MM.1S (cell line): Measurements from ENCODE around the gene IFITM5.

Experiments
- DNase-seq: peaks from one replicate; pipeline ENCODE4 v3.0.0-alpha.2; 2015
- H2AFZ ChIP-seq: fragments of 300-600 bp; sonication (generic); 2 replicates; pipeline ENCODE4 v1.6.0; 2016; ENCODE audit warnings: antibody characterized with exemption, low read length
- H3F3A ChIP-seq: fragments of 300-600 bp; sonication (generic); 2 replicates; pipeline ENCODE4 v1.6.1; 2016; ENCODE audit warnings: mild to moderate bottlenecking, antibody characterized with exemption, low read length, moderate library complexity, mixed read lengths; ENCODE audit not compliant: insufficient read depth
- H3K27ac ChIP-seq: fragments of 300-600 bp; sonication (generic); 2 replicates; pipeline ENCODE4 v1.5.1; 2016; ENCODE audit warnings: mild to moderate bottlenecking, low read length
- H3K27me3 ChIP-seq: fragments of 300-600 bp; sonication (generic); replicated peaks from 2 replicates; pipeline ENCODE4 v1.6.0; 2016; ENCODE audit warnings: low read length; ENCODE audit not compliant: insufficient read depth
- H3K36me3 ChIP-seq: fragments of 300-600 bp; sonication (generic); replicated peaks from 2 replicates; pipeline ENCODE4 v1.6.1; 2016; ENCODE audit warnings: mild to moderate bottlenecking, low read length, mixed read lengths; ENCODE audit not compliant: insufficient read depth
- H3K4me1 ChIP-seq: fragments of 300-600 bp; sonication (generic); 2 replicates; pipeline ENCODE4 v1.6.1; 2016; ENCODE audit warnings: low read length, mixed read lengths
- H3K4me2 ChIP-seq: fragments of 300-600 bp; sonication (generic); 2 replicates; pipeline ENCODE4 v1.6.0; 2016; ENCODE audit warnings: low read depth, low read length
- H3K4me3 ChIP-seq: fragments of 300-600 bp; sonication (generic); 2 replicates; pipeline ENCODE4 v1.5.1; 2016; ENCODE audit warnings: low read length, mixed read lengths
- H3K79me2 ChIP-seq: fragments of 300-600 bp; sonication (generic); 2 replicates; pipeline ENCODE4 v1.6.1; 2016; ENCODE audit warnings: mixed run types, low read length, mixed read lengths
- H3K9ac ChIP-seq: fragments of 300-600 bp; sonication (generic); 2 replicates; pipeline ENCODE4 v1.6.1; 2016; ENCODE audit warnings: low read length, mixed read lengths
- H3K9me2 ChIP-seq: fragments of 300-600 bp; sonication (generic); replicated peaks from 2 replicates; pipeline ENCODE4 v1.6.1; 2016; ENCODE audit warnings: mild to moderate bottlenecking, low read length, mixed read lengths; ENCODE audit not compliant: insufficient read depth
- H3K9me3 ChIP-seq: fragments of 300-600 bp; sonication (generic); replicated peaks from 2 replicates; pipeline ENCODE4 v1.6.1; 2016; ENCODE audit warnings: mild to moderate bottlenecking, low read length, mixed read lengths; ENCODE audit not compliant: insufficient read depth
- H4K20me1 ChIP-seq: fragments of 300-600 bp; sonication (generic); 2 replicates; pipeline ENCODE4 v1.6.1; 2016; ENCODE audit warnings: mild to moderate bottlenecking, low read length, moderate library complexity, mixed read lengths; ENCODE audit not compliant: insufficient read depth
- CTCF ChIP-seq: fragments of 300-600 bp; sonication (generic); IDR thresholded peaks from 2 replicates; pipeline ENCODE4 v1.5.1; 2016; ENCODE audit warnings: antibody characterized with exemption, low read length, mixed read lengths
- EZH2 ChIP-seq: fragments of 300-600 bp; sonication (generic); optimal IDR thresholded peaks from 2 replicates; pipeline ENCODE3; 2017; ENCODE audit warnings: low read depth, mild to moderate bottlenecking, antibody characterized with exemption, low read length, mixed read lengths
- EZH2phosphoT487 ChIP-seq: fragments of 300-600 bp; sonication (generic); IDR thresholded peaks from 2 replicates; pipeline ENCODE4 v1.6.1; 2018; ENCODE audit warnings: antibody characterized with exemption, low read length

IFITM5 gene

DNA sequence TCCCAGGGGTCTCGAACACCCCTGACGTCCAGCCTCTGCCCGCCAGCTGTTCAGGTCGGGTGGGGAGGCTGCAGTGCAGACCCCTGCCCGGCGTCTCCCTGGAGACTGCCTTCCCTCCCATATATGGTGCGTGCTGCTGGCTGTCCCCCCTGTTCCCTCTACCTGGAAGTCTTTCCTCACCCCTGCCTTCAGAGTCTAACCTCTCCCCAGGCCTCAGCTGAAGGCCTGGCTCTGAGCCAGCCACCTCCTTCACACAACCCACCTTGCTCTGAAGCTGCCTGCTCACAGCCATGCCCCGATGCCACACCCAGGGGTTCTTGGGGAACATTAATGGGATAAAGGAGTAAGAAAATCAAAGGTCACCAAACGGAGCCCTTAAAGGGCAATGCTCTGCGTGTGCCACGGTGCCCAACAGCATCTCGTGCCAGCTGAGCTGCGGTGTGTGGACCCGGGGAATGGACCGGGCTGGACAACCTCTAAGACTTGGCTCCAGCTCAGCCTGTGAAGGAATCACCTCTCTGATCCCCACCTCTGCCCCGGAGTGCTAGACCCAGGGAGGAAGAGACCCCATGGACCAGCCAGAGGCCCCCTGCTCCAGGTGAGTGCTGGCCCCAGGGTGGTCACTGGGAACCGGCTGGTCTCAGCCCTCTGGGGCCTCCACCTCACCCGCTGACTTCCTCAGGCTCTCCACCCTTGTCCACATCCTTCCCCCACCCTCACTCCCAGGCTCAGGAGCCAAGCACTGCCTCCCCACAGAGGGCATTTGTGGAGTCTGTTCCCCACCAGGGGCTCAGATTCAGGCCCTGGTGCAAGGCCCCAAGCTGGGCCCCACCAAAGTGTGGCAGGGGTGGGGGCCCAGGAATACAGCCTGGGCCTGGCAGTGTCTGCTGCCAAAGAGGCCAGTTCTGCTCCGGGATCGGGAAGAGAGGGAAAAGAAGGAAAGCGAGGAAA, 21.1 kb downstream of the IFITM5 start, which contains the start of gene NLRP6:
Gene NLRP6 (plus strand): TSS at position 407 of the 951 bp plus-strand sequence. CDS start 163 bp downstream, at position 570.
- Histone ChIP-seq H3K4me3 (no peak within 1 kb of the TSS), H4K20me1 (no peaks in the 10 kb centered on the region), H3K4me1 (no peaks in the 10 kb centered on the region), H3K27me3 (peaks cover 26% of the 10 kb centered on the region), H3K9ac (no peak within 1 kb of the TSS), H3K9me3 (no peaks in the 10 kb centered on the region), H3K4me2 (no peak within 1 kb of the TSS), H3K9me2 (no peaks in the 10 kb centered on the region), H3K36me3 (no peaks in the 10 kb centered on the region), H3K27ac (no peak within 1 kb of the TSS), H3F3A (no peaks in the 10 kb centered on the region), H2AFZ (no peak within 1 kb of the TSS), H3K79me2 (no peaks in the 10 kb centered on the region)
- no peak for DNase-seq
- no peak for TF ChIP-seq EZH2phosphoT487
- TF ChIP-seq CTCF, result no peak
- TF ChIP-seq EZH2, result no peak

GRCh38 chr11:276219-276618, 23.1 kb downstream of the IFITM5 start:
- Histone ChIP-seq H3K4me1 (no peaks in the 10 kb centered on the region), H3K4me2 (no peak overlapping the region), H3K36me3 (no peaks in the 10 kb centered on the region), H2AFZ (no peak overlapping the region), H4K20me1 (no peaks in the 10 kb centered on the region), H3K27ac (no peak overlapping the region), H3K9ac (no peak overlapping the region), H3K9me2 (no peaks in the 10 kb centered on the region), H3K9me3 (no peaks in the 10 kb centered on the region), H3K79me2 (no peaks in the 10 kb centered on the region), H3K27me3 (peaks cover 7% of the 10 kb centered on the region; the same call in 1 of the 2 replicates), H3K4me3 (no peak overlapping the region), H3F3A (no peaks in the 10 kb centered on the region)
- DNase-seq, result no peak
- TF ChIP-seq EZH2phosphoT487 (no peak), CTCF (no peak), EZH2 (no peak)

DNA sequence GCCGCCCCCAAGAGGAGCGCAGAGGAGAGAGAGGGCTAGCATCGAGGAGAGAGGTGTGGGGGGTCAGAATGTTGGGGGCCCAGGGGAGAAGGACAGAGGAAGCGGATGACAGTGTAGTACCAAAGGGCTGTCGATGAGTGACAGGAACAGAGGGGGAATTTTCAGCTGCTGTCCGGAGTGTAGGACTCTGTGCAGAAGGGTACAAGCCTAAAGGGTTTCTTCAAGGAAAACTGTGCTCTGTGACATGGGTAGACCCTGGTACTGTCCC, 26.5 kb downstream of the IFITM5 start:
- TF ChIP-seq EZH2 (no peak), CTCF (no peak), EZH2phosphoT487 (no peak)
- Histone ChIP-seq H3K4me2 (no peak overlapping the region), H2AFZ (no peak overlapping the region), H3K9ac (no peak overlapping the region), H3K27me3 (no peaks in the 10 kb centered on the region), H3K4me3 (no peak overlapping the region), H3K9me2 (no peaks in the 10 kb centered on the region), H3K79me2 (peaks cover 6% of the 10 kb centered on the region; the same call in 1 of the 2 replicates), H4K20me1 (no peaks in the 10 kb centered on the region), H3K9me3 (no peaks in the 10 kb centered on the region), H3K27ac (no peak overlapping the region), H3K4me1 (peaks cover 6% of the 10 kb centered on the region; the same call in 1 of the 2 replicates), H3F3A (peaks cover 22% of the 10 kb centered on the region), H3K36me3 (no peaks in the 10 kb centered on the region)
- DNase-seq, result no peak
